WTC11 (cell line): ENCODE results near the gene S100A8.

Experiments used
- ATF3 ChIP-seq: sonication (generic); formaldehyde crosslinking; conservative IDR thresholded peaks from 2 replicates; pipeline ENCODE4 v1.8.1; 2022; ENCODE audit warnings: mild to moderate bottlenecking, missing genetic modification reagents
- CTCF ChIP-seq: fragments of 200-600 bp; IDR thresholded peaks from 2 replicates; pipeline ENCODE4 v1.8.0; 2022; ENCODE audit warnings: antibody characterized with exemption
- ESRRA ChIP-seq: sonication (generic); formaldehyde crosslinking; IDR thresholded peaks from 2 replicates; pipeline ENCODE4 v1.8.1; 2022; ENCODE audit warnings: mild to moderate bottlenecking, missing genetic modification reagents, borderline replicate concordance
- FOXJ3 ChIP-seq: sonication (generic); formaldehyde crosslinking; IDR thresholded peaks from 2 replicates; pipeline ENCODE4 v1.9.0; 2021; ENCODE audit warnings: missing genetic modification reagents, mild to moderate bottlenecking, borderline replicate concordance
- GTF2I ChIP-seq: fragments of 250-450 bp; sonication (Bioruptor Pico); conservative IDR thresholded peaks from 2 replicates; pipeline ENCODE4 v1.4.0; 2021; ENCODE audit warnings: mild to moderate bottlenecking
- MAX ChIP-seq: sonication (generic); formaldehyde crosslinking; IDR thresholded peaks from 2 replicates; pipeline ENCODE4 v1.8.0; 2022; ENCODE audit warnings: mild to moderate bottlenecking, missing genetic modification reagents
- NR3C1 ChIP-seq: sonication (generic); formaldehyde crosslinking; conservative IDR thresholded peaks from 2 replicates; pipeline ENCODE4 v1.8.1; 2023; ENCODE audit warnings: low read depth, mild to moderate bottlenecking, missing genetic modification reagents
- SP1 ChIP-seq: sonication (generic); formaldehyde crosslinking; conservative IDR thresholded peaks from 2 replicates; pipeline ENCODE4 v1.8.1; 2022; ENCODE audit warnings: missing genetic modification reagents
- TEAD1 ChIP-seq: sonication (generic); formaldehyde crosslinking; IDR thresholded peaks from 2 replicates; pipeline ENCODE4 v1.8.0; 2022; ENCODE audit warnings: mild to moderate bottlenecking, missing genetic modification reagents
- ZNF121 ChIP-seq: sonication (generic); formaldehyde crosslinking; IDR thresholded peaks from 2 replicates; pipeline ENCODE4 v1.8.0; 2023; ENCODE audit warnings: missing genetic modification reagents

- TF ChIP-seq ZNF121: no peak
- TF ChIP-seq ESRRA (CRISPR knock-in tag): no peak
- TF ChIP-seq CTCF: 0 out of 2 replicates have a peak, but pooled peaks have one; percentile 5
- no peak for TF ChIP-seq ATF3 (CRISPR knock-in tag)
- TF ChIP-seq NR3C1 (CRISPR knock-in tag): no peak
- TF ChIP-seq SP1 (CRISPR knock-in tag): no peak
- TF ChIP-seq MAX (CRISPR knock-in tag): no peak
- TF ChIP-seq TEAD1 (CRISPR knock-in tag): no peak
- no peak for TF ChIP-seq FOXJ3 (CRISPR knock-in tag)
- TF ChIP-seq GTF2I: no peak
These were observed 36.2 kb downstream of the S100A8 start for GRCh38 chr1:153354515-153355193.
